Thyroid gland (tissue), 4 donors: ENCODE results near the gene DNAJC1. TPM values are rescaled to one million over a fixed set of nuclear protein-coding genes. Genes with fewer than 3 reads are reported as not detected.
"Not testable (repeated sequence)": the region's sequence is repeated elsewhere in the genome, so short reads cannot be mapped to it uniquely, and the experiment has no call there.

Source experiments
- DNase-seq, 2 donors: peaks; one replicate each; pipeline ENCODE4 v3.0.0-alpha.2; 2019
- H3K27ac ChIP-seq, 3 donors: fragments of 200-600 bp; sonication (generic); 1 replicate in 2 of 3; 2 replicates in 1 of 3; pipeline ENCODE4 v1.5.1; 2016 to 2019; ENCODE audit warnings: mild to moderate bottlenecking in 1 of 3, moderate library complexity in 1 of 3
- H3K27me3 ChIP-seq: fragments of 200-600 bp; sonication (generic); one replicate; pipeline ENCODE4 v1.5.1; 2019
- H3K36me3 ChIP-seq, 2 donors: fragments of 200-600 bp; sonication (generic); one replicate each; pipeline ENCODE4 v1.5.1; 2016 to 2019
- H3K4me1 ChIP-seq, 2 donors: fragments of 200-600 bp; sonication (generic); one replicate each; pipeline ENCODE4 v1.5.1; 2017 to 2019
- H3K4me3 ChIP-seq, 3 donors: fragments of 200-600 bp; sonication (generic); replicated peaks in 1 of 3; 1 replicate in 2 of 3; 2 replicates in 1 of 3; pipeline ENCODE4 v1.5.1; 2016; ENCODE audit warnings: mild to moderate bottlenecking in 1 of 3
- H3K9me3 ChIP-seq: fragments of 200-600 bp; sonication (generic); one replicate; pipeline ENCODE4 v1.5.1; 2017
- POLR2A ChIP-seq, 2 donors: fragments of 450-650 bp; IDR thresholded peaks; one replicate each; pipeline ENCODE4 v1.6.1; 2017; ENCODE audit warnings: antibody characterized with exemption in 2 of 2, mild to moderate bottlenecking in 2 of 2, moderate library complexity in 1 of 2
- WGBS, 2 donors: methylation state at CpG; one replicate each; pipeline ENCODE4 v1.1.5; 2017; 5-methylcytosine and 5-hydroxymethylcytosine counted together
- intact Hi-C: fragments of 100-400 bp; cut with DNase I; formaldehyde crosslinking; loops from one replicate; pipeline ENCODE4 v1.15.1; 2023
- total RNA-seq, 4 donors: library from RNA; depleted of rRNA; stranded (reverse); fragments of >200 nt; gene quantifications; one replicate each; pipeline ENCODE4 v1.2.3, GENCODE V29; 2016
- TF ChIP-seq, protein P1 (sequence below), 6 experiments: fragments of 200-600 bp in 3 of 6; fragments of 450-650 bp in 3 of 6; sonication (generic) in 3 of 6; IDR thresholded peaks; one replicate each; pipeline ENCODE4 v1.5.1; 2016 to 2019; ENCODE audit warnings: antibody characterized with exemption in 6 of 6, mild to moderate bottlenecking in 2 of 6, inconsistent platforms in 1 of 6, moderate library complexity in 1 of 6

Gene DNAJC1
- total RNA-seq, 4 donors from 2014 or later, result 73.4 to 157 (median 95.6) TPM

DNA sequence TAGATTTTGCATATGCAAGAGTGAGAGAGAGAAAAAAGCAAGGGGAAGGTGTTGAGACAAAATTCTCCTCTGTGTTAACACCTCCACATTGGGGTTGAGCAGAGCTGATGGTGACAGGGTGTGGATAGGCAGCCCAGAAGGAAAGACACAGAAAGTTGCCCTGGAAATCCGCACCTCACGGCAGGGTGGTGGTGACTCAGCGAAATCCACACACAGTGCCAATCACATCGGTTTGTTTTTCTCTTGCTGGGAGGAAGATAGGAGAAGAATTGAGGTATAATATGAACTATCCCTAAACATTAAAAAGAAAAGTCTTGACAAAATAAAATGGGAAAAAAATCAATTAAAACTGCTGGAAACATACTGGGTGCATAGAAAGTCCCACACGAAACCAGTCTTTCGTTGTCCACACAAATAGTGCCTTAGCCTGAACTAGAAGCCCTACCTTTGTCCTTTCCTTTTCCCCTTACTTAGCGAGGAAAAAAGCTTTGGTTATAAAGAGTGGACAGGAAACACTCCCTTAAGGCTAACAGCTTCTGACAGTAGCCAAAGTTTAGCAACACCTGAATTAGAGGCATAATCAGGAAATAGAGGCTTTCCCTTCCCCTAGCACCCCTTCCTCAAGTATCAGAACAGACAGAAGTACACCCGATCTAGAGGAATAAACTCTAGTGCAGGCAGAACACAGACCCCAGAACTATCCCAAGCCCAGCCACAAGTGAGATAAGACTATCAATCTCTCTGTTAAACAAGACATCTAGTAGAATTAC is 39.2 kb upstream of the DNAJC1 start:
- H3K36me3 ChIP-seq, result no peaks in the 10 kb centered on the region
- TF ChIP-seq POLR2A (IDR thresholded peaks at IDR 0.05), result no peak
- TF ChIP-seq, protein P1, sequence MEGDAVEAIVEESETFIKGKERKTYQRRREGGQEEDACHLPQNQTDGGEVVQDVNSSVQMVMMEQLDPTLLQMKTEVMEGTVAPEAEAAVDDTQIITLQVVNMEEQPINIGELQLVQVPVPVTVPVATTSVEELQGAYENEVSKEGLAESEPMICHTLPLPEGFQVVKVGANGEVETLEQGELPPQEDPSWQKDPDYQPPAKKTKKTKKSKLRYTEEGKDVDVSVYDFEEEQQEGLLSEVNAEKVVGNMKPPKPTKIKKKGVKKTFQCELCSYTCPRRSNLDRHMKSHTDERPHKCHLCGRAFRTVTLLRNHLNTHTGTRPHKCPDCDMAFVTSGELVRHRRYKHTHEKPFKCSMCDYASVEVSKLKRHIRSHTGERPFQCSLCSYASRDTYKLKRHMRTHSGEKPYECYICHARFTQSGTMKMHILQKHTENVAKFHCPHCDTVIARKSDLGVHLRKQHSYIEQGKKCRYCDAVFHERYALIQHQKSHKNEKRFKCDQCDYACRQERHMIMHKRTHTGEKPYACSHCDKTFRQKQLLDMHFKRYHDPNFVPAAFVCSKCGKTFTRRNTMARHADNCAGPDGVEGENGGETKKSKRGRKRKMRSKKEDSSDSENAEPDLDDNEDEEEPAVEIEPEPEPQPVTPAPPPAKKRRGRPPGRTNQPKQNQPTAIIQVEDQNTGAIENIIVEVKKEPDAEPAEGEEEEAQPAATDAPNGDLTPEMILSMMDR (IDR thresholded peaks at IDR 0.05), result no peak
- no peaks in the 10 kb centered on the region for H3K9me3 ChIP-seq
- intact Hi-C loops, result no loop called here
- no peak for DNase-seq
- H3K4me3 ChIP-seq, result no peak overlapping the region
- H3K27me3 ChIP-seq, result no peaks in the 10 kb centered on the region
- 59 to 60% methylated on average over 8 of the region's 8 CpGs for WGBS, 2 donors
- no peaks in the 10 kb centered on the region for H3K4me1 ChIP-seq
- H3K27ac ChIP-seq, result no peak overlapping the region

DNA sequence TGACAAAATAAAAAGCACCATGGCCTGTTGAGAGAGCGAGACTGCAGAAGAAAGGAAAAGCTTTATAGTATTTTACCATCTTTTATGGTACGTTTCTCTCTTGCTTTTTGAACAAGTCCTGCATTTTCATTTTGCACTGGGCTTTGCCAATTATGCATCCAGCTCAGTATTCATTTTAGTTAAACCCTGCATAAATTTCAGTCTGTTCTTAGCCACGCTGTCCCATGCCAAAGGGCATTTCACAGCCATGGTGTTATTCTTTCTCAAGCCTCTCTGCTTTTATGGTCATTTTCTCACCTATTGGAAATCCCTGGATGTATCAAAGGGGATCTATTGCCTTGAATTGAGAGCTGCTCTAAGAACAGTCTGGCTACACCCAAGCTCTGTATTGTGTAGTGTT is 30.8 kb upstream of the DNAJC1 start:
- Histone ChIP-seq H3K27me3 (no peaks in the 10 kb centered on the region), H3K27ac (no peak overlapping the region), H3K4me1 (no peaks in the 10 kb centered on the region), H3K9me3 (no peaks in the 10 kb centered on the region), H3K4me3 (no peak overlapping the region), H3K36me3 (no peaks in the 10 kb centered on the region)
- 90% methylated on average over 3 of the region's 3 CpGs for WGBS, 2 donors
- intact Hi-C loops, result no loop called here
- DNase-seq, result no peak
- TF ChIP-seq, protein P1 (IDR thresholded peaks at IDR 0.05), result no peak
- no peak for TF ChIP-seq POLR2A (IDR thresholded peaks at IDR 0.05)

DNA sequence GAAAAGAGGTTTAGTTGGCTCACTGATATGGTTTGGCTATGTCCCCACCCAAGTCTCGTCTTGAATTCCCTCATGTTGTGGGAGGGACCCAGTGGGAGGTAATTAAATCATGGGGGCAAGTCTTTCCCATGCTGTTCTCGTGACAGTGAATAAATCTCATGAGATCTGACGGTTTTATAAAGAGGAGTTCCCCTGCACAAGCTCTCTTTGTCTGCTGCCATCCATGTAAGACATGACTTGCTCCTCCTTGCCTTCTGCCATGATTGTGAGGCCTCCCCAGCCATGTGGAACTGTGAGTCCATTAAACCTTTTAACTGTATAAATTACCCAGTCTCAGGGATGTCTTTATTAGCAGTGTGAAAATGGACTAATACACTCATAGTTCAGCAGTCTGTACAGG is 28.7 kb upstream of the DNAJC1 start:
- H3K9me3 ChIP-seq, intact Hi-C loops, DNase-seq, H3K4me3 ChIP-seq, H3K4me1 ChIP-seq, H3K27ac ChIP-seq, H3K27me3 ChIP-seq, H3K36me3 ChIP-seq: not testable (repeated sequence)
- WGBS, 2 donors, result 83% methylated on average over 3 of the region's 3 CpGs

- H3K9me3 ChIP-seq, result no peaks in the 10 kb centered on the region
- WGBS, 2 donors, result 90 to 93% methylated on average over 2 of the region's 2 CpGs
- TF ChIP-seq, protein P1 (IDR thresholded peaks at IDR 0.05), result no peak
- no peak for TF ChIP-seq POLR2A (IDR thresholded peaks at IDR 0.05)
- H3K27ac ChIP-seq, result no peak overlapping the region
- no peaks in the 10 kb centered on the region for H3K36me3 ChIP-seq
- H3K4me3 ChIP-seq, result no peak overlapping the region
- DNase-seq, result no peak
- H3K27me3 ChIP-seq, result no peaks in the 10 kb centered on the region
- no peaks in the 10 kb centered on the region for H3K4me1 ChIP-seq
- intact Hi-C loops, result no loop called here
Measured at GRCh38 chr10:22030421-22030820, 26.9 kb upstream of the DNAJC1 start.

DNA sequence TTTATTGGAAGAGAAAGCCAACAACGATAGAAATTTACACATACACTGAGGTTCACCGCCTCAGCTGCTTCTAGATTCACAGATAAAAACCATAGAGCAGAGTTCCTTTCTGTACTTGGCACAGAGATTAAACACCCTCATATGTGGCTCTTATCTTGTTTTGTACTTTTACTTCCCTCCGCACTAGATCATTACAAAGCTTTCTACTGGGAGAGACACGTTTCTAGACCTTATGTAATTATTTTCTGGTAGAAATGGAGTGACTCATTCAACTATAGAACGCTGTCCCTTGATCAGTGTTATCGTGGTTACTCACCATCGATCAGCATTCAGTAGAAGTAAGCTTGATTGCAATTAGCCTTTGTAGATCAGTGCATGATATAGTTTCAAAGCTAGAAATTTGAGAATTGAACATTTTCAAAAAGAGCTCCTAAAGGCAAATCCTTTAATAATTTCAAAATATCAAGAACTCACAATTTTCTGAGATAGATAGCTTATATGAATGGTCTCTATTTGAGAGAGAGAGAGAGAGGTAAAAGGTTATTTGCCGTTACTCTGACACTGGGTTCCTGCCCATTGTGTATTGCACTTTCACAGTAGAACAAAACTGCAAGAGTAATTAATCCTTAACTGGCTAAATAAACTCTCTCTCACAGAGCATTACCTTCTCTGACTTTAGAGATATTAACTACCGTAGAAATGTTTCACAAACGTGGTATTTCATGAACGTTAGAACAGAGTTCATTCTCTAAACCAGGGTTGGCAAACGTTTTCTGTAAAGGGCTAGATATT is 26.1 kb upstream of the DNAJC1 start:
- no peaks in the 10 kb centered on the region for H3K4me1 ChIP-seq
- intact Hi-C loops, result no loop called here
- no peak for DNase-seq

More for the DNA sequence above, 26.1 kb upstream of the DNAJC1 start:
- Histone ChIP-seq H3K9me3 (no peaks in the 10 kb centered on the region), H3K4me3 (no peak overlapping the region), H3K27ac (no peak overlapping the region), H3K27me3 (no peaks in the 10 kb centered on the region), H3K36me3 (no peaks in the 10 kb centered on the region)
- no peak for TF ChIP-seq POLR2A (IDR thresholded peaks at IDR 0.05)
- TF ChIP-seq, protein P1 (IDR thresholded peaks at IDR 0.05), result no peak
- 77 to 85% methylated on average over 12 of the region's 12 CpGs for WGBS, 2 donors
